GM08714 (cell line): ENCODE measurements around the gene NUP85.
A peak's percentile ranks its signal among the peaks of the same experiment; 100 is the strongest.
"Not testable (repeated sequence)": the region's sequence is repeated elsewhere in the genome, so short reads cannot be mapped to it uniquely, and the experiment has no call there.

Experiments used
- H3K4me3 ChIP-seq: fragments of 200-500 bp; sonication (Bioruptor generic); 2 replicates; pipeline ENCODE4 v1.5.1; 2014; ENCODE audit warnings: mild to moderate bottlenecking, low read length, inconsistent platforms
- ZNF274 ChIP-seq: IDR thresholded peaks from 2 replicates; pipeline ENCODE4 v1.6.1; 2012; ENCODE audit warnings: mild to moderate bottlenecking, low read depth, low read length

Gene NUP85

GRCh38 chr17:75205037-75205792, at the start of gene NUP85:
Gene NUP85, plus strand, starts transcription at chr17:75205679. Its CDS starts 83 bp downstream, at chr17:75205762.
- TF ChIP-seq ZNF274: no peak
- H3K4me3 ChIP-seq: peak within 1 kb of the TSS; percentile 94

- not testable (repeated sequence) for H3K4me3 ChIP-seq
These were observed 47.0 kb upstream of the NUP85 start for GRCh38 chr17:75158480-75158879.

- TF ChIP-seq ZNF274: no peak
- H3K4me3 ChIP-seq: no peak overlapping the region
These were observed 46.1 kb upstream of the NUP85 start for GRCh38 chr17:75159196-75160031.

GRCh38 chr17:75160211-75160610, 45.3 kb upstream of the NUP85 start:
- TF ChIP-seq ZNF274: no peak
- no peak overlapping the region for H3K4me3 ChIP-seq

- TF ChIP-seq ZNF274: no peak
- no peak overlapping the region for H3K4me3 ChIP-seq
These were observed 42.4 kb upstream of the NUP85 start for GRCh38 chr17:75163074-75163473.

- H3K4me3 ChIP-seq: not testable (repeated sequence)
These were observed 40.9 kb upstream of the NUP85 start for GRCh38 chr17:75164606-75165005.

- TF ChIP-seq ZNF274: no peak
- no peak overlapping the region for H3K4me3 ChIP-seq
These were observed 36.5 kb upstream of the NUP85 start for GRCh38 chr17:75168998-75169397.

- no peak for TF ChIP-seq ZNF274
- no peak overlapping the region for H3K4me3 ChIP-seq
These were observed 32.0 kb upstream of the NUP85 start for GRCh38 chr17:75173526-75173925.

GRCh38 chr17:75174996-75175395, 30.5 kb upstream of the NUP85 start:
- no peak overlapping the region for H3K4me3 ChIP-seq
- TF ChIP-seq ZNF274: no peak

- TF ChIP-seq ZNF274: no peak
- H3K4me3 ChIP-seq: no peak overlapping the region
These were observed 28.9 kb upstream of the NUP85 start for GRCh38 chr17:75176625-75177024.

- TF ChIP-seq ZNF274: no peak
These were observed 27.0 kb upstream of the NUP85 start for GRCh38 chr17:75178453-75178852.

GRCh38 chr17:75181110-75181509, 24.4 kb upstream of the NUP85 start:
- peak overlapping the region; percentile 83; the same call in 1 of the 2 replicates for H3K4me3 ChIP-seq
- no peak for TF ChIP-seq ZNF274

More at GRCh38 chr17:75178453-75178852, 27.0 kb upstream of the NUP85 start:
- H3K4me3 ChIP-seq: no peak overlapping the region

GRCh38 chr17:75181608-75182318, 23.7 kb upstream of the NUP85 start:
- TF ChIP-seq ZNF274: no peak
- H3K4me3 ChIP-seq: peak overlapping the region; percentile 83

GRCh38 chr17:75182319-75182568, 23.2 kb upstream of the NUP85 start:
- TF ChIP-seq ZNF274: no peak
- peak overlapping the region; percentile 83 for H3K4me3 ChIP-seq
